NCI-H2081 (cell line): ENCODE measurements around the gene RNASE3.
"Not testable (repeated sequence)": the region's sequence is repeated elsewhere in the genome, so short reads cannot be mapped to it uniquely, and the experiment has no call there.

ENCODE experiments used
- DNase-seq, 2 experiments: peaks; one replicate each; lab custom pipeline; 2025; lab: John Stamatoyannopoulos, UW

Gene RNASE3

DNA sequence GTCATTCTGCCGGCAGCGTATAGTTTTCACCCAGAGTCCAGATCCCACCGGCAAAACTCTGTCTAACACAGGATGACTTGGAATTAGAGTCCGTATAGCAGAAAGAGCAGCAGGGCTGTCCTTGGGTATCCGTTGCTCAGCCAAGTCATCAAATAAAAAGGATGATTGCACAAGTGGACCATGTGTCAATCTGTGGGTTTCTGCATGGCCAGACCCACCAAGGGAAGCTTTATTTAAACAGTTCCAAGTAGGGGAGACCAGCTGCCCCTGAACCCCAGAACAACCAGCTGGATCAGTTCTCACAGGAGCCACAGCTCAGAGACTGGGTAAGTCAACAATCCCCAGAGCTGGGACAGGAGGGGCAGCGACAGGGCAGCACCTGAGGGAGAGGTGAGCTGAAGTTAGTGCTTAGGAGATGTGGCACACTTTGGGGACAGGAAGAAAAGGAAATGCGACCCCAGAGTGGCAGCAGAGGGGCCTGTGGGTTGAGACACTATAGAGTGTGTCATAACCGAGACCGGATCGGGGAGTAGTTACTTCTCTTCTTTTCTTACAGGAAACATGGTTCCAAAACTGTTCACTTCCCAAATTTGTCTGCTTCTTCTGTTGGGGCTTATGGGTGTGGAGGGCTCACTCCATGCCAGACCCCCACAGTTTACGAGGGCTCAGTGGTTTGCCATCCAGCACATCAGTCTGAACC is at the start of gene RNASE3:
TSS of gene RNASE3 (plus strand) at position 260 of the 700 bp plus-strand sequence. CDS start at position 562, 302 bp downstream.
- not testable (repeated sequence) for DNase-seq

DNA sequence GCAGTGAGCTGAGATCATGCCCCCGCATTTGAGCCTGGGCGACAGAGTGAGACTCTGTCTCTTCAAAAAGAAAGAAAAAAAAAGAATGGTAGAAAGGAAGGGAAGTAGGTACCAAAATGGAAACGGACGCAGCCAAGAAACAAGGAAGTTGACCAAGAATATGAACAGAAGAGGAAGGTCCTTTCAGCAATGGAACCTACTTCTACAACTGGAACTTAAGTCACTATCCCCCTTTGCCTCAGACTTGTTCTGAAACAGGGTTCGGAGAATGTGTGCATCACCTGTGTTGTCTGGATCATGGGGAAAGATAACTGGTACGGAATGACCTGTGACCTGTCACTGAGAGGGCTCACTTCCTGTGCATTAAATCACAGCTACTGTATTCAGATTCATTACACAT is 44.6 kb upstream of the RNASE3 start:
- DNase-seq, result no peak

DNA sequence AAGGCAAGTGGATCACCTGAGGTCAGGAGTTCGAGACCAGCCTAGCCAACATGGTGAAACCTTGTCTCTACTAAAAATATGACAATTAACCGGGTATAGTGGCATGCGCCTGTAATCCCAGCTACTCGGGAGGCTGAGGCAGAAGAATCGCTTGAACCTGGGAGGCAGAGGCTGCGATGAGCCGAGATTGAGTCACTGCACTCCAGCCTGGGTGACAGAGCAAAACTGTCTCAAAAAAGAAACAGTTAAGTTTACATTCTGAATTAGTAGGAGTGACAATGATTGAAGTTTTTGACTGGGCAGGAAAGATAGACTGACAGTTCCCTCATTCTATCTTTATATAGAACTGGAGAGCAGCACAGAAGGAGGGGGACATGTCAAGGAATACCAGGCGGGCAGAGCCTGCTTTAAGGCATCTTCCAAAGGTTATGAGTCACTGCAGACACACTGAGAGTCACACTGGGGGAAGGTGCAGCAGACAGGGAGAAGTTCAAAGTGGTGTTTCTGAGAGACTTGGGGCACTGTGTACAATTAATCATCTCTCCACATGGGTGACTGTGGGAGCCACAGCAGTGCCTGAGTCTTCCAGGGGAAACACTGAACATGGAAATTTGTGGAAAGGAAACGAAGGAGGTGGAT is 42.8 kb upstream of the RNASE3 start:
- no peak for DNase-seq

DNA sequence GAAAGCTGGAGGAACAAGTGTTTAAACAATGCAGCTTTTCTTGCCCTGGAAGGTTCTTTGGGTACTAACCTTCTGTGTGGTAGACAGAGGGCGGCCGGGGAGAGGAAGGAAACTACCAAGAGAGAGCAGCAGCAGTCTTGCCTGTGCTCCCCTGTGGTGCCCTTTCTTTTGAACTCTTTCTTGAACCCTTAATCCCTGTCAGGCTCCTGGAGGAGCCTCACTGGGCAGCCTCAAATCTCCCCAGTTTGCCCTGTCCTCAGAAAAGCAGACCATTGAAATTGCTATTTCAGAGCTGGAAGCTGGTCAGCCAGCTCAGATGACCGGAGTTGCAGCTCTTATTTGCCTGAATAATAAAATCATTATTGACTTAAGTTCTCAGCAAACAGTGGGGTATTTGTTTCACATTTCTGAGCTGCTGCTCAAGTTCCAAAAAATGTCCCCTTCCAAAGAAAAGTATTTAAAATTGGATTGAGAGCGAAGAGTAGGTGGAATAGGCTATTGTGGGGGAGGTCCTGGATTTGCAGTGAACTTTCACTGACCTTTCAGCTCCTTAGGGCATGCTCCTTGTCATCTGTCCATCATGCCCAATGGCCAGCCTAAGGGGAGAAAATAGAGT is 42.1 kb upstream of the RNASE3 start:
- no peak for DNase-seq

DNA sequence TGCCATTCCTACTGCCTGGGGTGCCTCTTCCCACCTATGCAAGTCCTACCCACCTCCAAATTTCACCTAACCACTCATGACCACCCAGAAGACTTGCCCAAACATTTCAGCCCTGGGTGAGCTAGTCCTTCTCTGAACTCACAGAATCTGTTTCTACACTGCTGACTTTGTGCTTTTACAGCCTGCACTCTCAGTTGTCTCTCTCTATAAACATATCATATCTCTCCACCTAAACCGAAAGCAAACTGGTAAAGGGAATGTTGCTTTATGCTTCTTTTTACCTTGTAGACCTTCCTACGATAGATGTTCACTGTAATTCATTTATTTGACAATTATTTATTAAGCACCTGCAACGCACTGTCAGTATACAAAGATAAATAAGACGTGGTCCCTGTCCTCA is 38.1 kb upstream of the RNASE3 start:
- DNase-seq, result no peak

DNA sequence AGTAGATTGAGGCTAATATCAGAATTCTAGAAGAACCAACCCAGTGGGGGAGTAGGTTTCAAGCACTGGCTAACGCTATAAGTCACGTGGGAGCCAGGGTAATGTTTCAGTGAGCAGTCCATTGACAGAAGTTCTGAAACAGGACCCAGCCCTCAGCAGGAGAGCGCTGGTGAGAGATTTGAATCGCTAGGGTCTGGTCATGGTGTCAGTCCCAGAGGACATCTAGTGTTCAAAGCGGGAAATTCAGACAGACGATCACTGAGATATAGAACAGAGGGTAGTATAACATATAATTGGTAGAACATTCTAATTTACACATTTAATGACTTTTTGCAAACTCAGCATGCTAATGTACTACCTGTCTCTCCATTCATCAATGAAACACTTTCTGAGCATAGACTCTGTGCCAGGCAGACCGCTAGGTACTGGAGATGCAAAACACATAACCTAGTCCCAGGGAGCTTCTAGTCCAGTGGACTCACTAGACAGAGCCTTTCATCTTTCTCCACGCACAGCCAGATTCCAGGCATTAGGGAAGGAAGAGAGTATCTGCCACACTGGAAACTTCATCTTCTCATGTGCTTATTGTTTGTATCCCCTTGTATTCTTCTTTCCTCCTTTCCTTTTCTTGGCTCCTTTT is 35.4 kb upstream of the RNASE3 start:
- DNase-seq, result peak in 1 of 2 experiments; percentile 39

DNA sequence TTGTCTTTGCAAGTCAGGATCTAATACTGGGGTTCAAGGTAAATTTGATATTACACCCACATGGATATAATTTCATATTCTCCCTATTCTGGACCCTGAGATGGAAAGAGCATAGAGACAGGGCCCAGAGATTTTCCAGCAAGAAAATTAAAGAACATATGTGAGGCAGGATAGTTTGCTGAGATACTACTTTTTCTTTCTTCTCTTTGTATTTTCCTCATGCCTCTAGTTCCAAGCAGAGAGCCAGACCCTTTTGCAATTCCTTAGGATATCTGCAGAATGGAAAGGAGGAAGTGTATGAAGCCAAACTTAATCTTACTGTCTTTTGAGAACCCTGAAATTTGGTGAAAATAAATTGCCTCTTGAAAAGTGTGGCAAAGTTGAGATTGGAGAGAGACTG is 34.0 kb upstream of the RNASE3 start:
- DNase-seq, result no peak

DNA sequence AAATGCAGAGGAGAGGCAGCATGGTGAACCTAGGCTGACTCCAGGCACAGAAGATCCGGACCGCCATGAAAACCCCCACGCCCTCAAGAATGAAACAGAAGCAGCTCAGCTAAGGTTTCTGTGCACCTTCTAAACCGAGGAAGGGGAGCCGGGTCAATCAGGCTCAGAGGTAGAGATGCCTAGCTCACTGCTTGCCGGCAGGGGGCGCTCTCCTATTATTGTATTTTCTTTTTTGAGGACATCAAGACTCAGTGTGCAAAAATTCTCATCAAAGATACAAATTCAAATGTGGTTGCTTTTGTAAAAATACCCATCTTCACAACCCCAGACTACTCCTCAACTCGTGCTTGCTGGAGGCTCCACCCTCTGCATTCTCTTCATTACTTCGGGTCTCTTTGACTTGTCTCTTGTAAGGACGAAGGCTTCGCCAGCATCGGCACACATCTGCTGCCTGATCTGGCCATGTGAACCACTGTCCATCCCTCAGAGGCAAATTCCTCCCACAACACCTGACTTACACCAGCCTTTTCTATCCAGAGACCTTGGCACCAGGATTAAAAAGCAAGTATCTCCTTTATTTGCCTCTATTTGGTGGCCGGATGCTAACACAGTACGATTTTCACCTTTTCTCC is 33.4 kb upstream of the RNASE3 start:
- DNase-seq, result peak; percentile 14 to 23

DNA sequence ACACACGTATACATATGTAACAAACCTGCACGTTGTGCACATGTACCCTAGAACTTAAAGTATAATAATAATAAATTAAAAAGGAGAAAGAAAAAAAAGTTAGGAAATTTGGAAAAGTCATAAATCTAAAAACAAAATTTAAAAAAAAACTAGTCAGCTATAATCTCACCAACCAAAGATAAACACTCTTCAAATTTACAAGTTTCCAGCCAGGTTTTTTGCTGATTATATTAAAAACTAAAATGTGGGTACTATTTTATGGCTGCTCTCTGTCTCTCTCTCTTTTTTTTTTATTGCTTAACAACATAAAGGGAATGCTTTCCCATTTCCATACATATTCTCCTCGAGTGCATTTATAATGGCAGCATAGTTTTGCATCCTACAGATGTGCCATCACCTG is 25.0 kb upstream of the RNASE3 start:
- no peak for DNase-seq

DNA sequence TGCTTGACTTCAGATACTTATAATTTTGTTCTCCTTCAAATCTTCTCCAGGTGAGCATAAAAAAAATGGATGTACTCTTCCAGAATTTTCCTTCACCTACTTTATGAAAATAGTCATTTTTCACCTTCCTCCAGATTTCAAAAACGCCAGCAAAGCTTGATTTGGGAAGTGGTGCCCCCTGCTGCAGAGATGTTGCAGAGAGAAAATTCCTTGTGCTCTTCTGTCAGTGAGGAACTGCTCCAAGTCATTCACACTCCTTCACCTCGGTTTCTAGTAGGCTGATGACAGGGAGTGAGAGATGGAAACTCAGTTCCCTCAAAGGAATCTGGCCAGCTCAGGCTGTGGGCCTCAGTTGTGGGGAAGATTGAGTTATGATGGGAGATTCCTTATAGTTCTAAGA is 24.2 kb upstream of the RNASE3 start:
- no peak for DNase-seq

DNA sequence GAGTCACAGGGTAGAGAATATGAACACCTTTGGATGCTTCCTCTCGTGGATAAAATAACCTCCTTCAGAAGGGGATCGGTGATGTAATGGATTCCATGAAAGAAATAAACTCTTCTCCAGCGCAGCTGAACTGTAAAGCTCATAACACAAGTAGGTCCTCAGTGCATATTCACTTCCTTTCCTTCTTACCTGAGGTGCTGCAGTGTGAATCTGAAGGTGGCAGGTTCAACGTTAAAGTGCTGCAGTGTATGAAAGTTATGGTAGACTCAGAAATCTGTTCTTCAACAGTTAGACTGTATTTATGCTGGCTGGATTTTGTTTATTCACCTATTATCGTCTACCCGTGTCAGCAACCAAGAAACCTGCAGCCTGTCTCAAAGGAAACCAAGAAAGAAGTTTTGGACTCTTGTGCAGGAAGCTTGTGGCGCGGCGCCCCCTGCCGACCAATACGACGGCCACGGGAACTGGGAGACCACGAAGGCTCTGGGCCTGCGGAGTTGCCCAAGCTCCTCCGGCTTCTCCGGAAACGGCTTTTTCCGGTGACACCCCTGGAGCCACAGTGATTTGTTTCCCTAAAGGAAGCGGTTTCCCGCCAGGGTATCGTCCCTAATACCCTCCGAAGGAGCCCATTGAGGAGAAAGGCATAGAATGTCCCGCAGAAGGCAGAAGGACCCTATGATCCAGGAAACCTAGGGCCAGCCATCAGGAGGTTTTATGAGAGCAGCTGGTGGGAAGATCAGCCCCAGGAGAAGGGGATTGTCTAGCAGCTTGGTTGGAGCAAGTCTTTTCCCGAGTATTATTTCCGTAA is 17.6 kb upstream of the RNASE3 start:
- DNase-seq, result peak; percentile 7 to 32

DNA sequence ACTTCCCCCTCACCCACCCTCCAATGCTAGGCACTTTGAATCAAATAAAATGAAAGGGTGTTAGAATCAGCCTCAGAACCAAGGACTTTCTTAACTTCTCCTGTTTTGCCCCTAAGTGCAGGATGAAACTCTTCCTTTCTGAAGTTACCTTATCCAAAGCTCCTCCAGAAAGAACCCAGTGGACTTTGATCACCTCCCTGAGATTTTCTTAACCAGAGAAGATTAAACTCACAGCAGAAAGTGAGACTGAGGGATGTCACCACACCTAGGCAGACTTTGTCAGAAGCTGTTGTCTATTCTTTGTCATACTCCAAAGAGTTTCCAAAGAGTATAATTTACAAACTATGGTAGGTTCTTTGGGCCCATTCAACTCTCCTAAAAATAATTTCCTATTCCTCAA is 14.2 kb upstream of the RNASE3 start:
- DNase-seq, result no peak

DNA sequence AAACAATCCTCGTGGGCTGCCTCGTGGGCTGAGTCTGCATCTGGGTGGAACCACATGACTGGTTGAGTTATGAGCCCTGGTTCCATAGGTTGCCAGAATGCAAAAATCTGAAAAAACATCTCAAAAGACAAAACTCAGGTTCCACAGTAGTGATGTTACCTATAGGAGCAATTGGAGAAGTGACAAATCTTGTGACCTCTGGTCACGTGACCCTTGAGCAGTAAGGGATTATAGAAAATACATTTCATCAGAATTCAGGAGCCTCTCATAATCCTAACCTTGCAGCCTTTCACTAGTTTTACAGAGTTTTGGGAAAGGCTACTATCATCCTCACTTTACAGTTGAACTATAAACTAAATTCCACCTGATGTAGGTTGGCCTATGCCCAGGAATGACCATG is 12.5 kb upstream of the RNASE3 start:
- no peak for DNase-seq

DNA sequence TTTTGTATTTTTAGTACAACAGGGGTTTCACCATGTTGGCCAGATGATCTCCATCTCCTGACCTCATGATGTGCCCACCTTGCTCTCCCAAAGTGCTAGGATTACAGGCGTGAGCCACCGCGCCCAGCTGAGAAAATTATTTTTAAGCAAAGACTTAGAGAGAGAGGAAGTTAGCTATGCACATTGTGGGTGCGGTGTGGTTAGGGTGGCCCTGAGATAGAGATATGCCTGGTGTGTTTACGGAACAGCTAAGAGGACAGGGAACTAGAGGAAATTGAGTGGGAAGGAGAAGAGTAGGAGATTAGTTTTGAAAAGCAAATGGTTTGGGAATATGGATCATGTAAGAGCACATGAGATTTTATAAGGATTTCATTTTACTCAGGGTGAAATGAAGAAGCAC is 10.0 kb upstream of the RNASE3 start:
- DNase-seq, result not testable (repeated sequence)

DNA sequence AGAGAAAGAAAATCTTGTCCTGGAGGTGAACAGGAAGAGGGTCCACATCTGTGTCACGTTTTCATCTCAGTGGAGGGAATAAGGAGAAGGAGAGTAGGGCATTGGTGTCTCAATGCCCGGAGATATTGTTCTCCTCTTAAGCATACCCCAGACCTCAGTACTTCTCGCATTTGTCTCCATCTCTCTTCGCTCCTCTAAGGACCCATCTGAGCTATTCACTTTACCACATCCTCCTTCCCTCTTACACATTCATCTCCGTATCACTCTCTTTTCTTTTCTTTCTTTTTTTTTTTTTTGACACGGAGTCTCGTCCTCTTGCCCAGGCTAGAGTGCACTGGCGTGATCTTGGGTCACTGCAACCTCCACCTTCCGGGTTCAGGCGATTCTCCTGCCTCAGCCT is 8.4 kb upstream of the RNASE3 start:
- DNase-seq, result not testable (repeated sequence)

DNA sequence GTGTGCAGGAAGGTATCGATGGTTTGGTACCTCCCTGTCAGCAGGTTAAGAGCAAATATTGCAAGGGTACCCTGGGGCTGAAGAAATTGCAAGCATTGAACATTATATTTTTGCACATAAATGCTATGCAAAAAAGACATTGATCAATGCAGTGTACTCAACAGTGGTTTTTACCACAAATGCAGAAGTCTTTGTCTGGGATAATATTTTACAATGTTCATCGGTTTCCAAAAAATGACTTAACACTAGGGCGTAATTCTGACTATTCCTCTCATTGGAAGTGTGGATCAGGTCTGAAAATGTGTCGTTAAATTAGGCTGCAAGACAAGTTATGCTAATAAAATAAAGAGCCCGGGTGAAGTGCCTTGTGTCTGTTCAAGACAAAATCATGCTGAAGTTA is 2.8 kb upstream of the RNASE3 start:
- DNase-seq, result not testable (repeated sequence)

DNA sequence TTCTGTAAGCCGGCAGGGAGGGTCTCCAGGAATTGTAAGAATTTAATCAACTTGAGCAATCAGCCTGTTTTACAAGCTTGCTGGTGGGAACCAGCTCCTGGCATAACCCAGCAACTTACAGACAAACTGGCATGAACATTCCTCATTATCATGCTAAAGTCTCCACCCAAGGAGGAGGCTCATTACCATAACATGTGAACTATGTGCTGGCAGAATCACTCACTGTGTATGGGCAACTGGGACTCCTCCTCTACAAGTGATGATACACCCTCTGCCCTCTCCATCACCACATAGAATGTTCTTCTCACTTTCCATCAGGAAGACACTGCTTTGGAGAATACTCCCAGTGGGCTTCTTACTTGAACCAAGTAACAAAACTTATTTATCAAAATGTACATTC is 4.1 kb downstream of the RNASE3 start:
- DNase-seq, result not testable (repeated sequence)

DNA sequence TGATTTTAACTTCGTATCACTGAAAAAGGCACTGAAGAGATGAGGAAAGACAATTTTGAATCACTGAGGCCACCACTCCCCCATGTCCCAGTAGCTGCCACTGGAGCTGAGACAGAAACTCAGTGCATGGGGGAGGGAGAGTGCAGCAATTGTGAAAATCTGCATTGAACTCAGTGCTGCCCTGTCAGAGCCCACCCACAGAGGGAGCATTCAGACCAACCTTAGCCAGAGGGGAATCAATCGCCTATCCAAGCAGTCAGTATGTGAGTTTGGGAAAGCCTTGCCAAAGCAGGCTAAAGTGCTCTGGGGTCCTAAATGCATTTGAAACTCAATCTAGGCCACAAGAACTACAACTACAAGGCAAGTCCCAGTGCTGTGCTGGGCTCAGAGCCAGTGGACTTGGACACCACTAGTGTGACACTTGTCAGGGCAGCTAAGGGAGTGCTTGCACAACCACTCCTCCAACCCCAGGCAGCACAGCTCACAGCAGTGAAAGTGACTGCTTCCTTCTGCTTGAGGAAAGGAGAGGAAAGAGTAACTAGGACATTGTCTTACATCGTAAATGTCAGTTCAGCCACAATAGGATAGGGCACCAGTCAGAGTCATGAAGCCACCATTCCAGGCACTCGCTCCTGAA is 13.3 kb downstream of the RNASE3 start:
- no peak for DNase-seq

DNA sequence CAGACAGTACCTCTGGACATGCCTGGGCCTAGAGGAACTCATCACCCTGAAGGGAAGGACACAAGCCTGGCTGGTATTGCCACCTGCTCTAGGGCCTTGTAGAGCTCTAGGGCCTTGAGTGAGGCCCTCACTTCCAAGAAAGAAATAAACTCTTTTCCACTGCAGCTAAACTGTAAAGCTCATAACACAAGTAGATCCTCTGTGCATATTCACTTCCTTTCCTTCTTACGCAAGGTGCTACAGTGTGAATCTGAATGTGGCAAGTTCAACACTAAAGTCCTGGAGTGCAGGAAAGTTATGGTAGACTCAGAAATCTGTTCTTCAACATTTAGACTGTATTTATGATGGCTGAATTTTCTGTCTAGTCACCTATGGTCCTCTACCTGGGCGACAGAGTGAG is 14.5 kb downstream of the RNASE3 start:
- no peak for DNase-seq

DNA sequence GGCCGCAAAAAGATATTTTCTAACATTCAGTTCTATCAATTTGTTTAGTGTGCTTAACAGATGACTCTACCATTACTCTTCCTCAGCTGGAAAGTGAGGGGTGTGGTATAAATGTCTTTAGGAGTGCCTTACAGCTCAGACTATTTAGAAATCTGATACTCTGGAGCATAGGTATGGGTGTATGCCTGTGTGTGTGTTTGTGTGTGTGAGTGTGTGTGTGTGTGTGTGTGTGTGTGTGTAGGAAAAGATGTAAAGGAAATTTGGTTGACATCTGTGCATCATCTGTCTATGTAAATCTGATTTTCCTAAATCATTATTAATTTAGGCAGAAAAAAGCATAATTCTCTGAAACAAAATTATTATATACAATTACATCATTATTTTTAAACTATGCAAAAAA is 16.0 kb downstream of the RNASE3 start:
- DNase-seq, result no peak

DNA sequence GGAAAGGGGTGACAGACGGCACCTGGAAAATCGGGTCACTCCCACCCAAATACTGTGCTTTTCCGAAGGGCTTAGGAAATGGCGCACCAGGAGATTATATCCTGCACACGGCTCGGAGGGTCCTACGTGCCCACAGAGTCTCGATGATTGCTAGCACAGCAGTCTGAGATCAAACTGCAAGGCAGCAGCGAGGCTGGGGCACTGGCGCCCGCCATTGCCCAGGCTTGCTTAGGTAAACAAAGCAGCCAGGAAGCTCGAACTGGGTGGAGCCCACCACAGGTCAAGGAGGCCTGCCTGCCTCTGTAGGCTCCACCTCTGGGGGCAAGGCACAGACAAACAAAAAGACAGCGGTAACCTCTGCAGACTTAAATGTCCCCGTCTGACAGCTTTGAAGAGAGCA is 19.6 kb downstream of the RNASE3 start:
- not testable (repeated sequence) for DNase-seq
